Raji (cell line): ENCODE data around the gene CD74.
A peak's percentile ranks its signal among the peaks of the same experiment; 100 is the strongest.

Experiments used
- POLR2A ChIP-seq: IDR thresholded peaks from 2 replicates; pipeline ENCODE4 v1.6.1; 2011; ENCODE audit warnings: low read depth, low read length, control low read depth; ENCODE audit not compliant: insufficient read depth

The CD74 gene

DNA sequence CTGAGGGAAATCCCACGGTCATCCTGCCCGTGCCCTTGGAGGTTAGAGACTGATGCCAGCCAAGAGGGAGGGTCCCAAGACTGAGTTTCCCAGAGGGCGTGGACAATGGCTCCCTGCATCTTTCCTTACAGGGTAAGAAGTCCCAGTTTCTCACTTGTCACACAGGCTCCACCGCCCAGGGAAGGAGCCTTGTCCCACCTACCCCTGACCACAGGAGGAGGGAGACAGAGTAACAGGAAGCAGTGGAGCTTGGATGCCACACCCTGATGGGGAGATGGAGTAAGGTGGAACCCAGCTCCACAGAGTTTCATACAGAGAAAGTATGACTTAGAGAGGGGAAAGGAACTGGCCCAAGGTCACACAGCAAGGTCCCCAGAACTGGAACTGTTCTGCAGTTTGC is 9.4 kb upstream of the CD74 start:
- TF ChIP-seq POLR2A, result no peak

DNA sequence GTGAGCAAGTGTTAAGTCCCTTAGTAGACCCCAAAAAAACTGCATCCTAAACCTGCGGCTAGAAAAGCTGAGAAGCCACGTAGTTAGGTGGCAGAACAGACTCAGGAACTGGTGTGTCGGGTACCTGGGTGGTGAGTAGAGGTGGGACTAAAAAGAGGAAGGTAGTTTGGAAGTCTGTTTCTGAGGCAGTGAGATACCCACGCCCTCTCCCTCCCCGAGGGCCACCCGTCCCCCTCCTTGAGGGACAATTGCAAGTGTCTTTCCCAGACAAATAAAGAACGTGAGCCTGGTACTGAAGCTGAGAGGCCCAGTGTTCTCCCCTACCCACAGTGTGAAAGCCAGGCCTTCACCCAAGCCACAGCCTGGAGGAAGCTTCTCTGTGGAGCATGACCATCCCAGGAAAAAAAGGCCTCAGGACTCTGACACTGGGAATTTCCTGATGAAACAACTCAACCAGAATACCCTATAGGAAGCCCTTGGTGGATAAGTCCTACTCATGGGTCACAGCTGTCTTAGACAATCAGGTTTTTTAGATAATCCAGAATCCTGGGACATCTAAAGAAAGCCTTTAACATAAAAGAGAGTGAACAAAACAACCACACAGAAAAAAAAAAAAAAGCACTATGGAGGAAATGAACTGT is 7.0 kb upstream of the CD74 start:
- TF ChIP-seq POLR2A, result peak; percentile 43; the same call in 1 of the 2 replicates

DNA sequence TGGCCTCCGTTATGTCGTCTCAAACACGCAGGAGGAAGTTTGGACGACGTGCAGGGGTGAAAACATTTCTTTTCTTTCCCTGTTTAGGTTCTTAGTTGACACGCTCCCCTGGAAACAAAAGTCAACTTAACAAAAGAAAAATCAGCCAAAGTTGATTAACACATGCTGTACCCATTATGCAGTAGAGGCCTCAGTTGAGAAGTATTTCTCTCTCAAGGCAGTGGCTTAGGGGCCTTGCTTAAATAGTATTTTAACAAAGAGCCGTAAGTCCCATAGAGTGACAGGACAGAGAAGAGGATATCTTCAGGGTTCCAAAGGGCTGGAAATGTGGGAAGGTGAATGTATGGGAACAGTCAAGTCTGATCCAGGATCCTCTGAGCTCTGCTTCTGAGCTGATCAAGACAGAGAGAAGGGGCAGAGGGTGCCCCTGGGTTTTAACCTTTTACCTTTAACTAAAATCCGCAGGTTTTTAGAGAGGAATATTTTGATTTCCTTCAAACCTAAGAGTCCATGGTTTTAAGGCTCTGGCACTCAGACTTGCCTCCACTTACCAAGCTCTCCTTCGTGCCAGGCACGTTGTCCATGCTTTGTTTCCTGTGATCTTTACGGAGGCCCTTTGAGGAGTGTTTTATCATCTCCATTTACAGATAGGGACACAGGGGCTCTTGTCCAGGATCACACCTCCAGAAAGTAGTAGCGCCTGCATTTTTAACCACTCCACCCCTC is 629 bp upstream of the CD74 start:
- TF ChIP-seq POLR2A, result no peak

DNA sequence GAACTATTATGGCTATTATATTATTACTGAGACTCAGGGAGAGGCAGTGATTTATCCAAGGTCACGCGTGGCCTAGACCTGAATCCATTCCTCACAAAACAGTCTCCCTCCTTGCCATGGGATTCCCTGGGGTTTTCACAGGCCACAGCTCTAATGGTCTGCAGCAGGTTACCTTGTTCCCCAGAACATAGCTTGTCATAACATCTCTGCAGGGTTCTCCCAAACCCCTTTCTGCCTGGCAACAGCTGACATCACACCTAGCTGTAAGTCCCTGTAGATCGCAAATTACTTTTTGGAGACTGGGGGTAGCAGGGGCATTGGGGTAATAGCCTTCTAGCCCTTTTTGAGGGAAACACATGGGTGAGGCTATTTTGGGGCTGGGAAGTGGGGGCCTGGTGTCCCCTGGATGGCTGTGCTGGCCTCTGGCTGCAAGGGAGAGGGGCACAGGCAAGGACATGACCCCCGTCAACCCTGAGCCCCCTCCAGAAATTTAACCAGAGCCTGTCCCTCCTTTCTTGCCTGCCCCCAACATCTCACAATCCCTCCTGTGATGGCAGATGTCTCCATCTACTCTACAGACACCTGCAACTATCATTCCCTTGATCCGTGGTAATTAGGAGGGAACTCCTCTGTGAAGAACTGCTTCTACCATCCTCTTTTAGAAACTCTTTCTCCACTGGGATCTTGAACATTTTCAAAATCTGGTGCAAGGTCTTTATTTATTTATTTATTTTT is 1.3 kb downstream of the CD74 start:
- peak; percentile 43 for TF ChIP-seq POLR2A

DNA sequence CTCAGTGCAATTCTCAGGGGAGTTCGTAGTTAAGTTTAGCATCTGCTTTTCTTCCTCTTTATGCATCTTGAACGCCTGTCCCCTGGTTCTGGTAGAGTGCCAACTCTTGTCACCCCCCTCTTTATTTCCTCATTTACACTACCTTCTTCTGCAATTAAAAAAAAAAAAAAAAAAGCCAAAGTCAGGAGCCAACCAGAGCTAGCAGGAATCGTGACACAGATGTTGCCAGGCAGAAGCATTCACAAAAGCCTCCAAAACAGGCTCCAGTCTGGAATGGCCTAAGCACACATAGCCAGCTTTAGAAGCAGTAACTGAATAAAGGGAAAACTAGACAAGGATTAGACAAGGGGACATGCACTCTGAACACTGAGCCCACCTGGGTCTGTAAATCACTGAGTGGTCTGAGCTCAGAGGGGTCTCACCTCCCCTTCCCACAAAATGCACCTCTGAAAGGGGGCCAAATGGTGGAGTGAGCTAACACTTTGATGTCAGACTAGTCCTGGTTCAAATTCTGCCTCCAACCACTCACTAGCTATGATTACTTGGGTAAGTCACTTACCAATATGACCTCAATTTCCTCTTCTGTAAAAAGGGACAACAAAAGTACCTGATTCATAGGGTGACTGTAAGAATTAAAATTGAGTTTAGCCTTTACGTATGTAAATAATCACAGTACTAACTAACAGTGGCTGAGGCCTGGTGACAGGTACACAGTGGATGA is 2.0 kb downstream of the CD74 start:
- TF ChIP-seq POLR2A, result peak; percentile 45; the same call in 1 of the 2 replicates

DNA sequence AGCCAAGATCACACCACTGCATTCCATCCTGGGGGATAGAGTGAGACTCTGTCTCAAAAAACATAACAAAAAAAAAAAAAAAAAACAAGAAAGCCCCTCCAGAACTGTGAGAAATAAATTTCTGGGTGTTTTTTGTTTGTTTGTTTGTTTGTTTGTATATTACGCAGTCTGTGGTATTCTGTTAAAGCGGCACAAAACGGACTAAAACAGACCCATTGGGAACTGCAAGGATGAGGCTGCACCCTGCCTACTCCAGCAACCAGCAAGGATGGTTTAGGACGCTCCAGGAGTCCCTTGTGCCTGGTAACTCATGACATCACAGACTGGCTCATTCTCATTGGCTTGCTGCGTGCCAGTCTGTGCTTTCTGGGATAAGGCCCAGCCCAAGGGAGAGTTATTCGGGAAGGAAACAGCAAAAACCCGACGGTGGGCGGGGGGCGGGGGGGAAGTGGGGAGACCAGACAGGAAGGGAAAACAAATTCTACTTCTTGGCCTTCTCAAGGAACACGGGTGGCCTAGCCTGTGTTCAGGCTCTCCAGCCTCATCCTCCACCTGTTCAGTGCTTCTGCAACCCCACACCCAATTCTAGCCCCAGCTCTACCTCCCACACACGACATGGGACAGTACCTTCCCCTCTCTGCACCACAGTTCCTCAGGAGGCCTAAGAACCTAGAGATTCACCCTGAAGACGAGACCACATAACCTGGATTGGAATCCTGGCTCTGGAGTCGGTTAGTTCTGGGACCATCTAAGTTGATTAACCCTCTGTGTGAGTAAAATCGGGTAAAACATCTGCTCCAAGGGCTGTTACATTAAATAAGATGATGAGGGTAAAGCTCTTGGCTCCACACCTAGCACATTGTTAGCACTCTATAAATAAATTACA is 2.8 kb downstream of the CD74 start:
- TF ChIP-seq POLR2A, result no peak; the same call in none of the 2 replicates

DNA sequence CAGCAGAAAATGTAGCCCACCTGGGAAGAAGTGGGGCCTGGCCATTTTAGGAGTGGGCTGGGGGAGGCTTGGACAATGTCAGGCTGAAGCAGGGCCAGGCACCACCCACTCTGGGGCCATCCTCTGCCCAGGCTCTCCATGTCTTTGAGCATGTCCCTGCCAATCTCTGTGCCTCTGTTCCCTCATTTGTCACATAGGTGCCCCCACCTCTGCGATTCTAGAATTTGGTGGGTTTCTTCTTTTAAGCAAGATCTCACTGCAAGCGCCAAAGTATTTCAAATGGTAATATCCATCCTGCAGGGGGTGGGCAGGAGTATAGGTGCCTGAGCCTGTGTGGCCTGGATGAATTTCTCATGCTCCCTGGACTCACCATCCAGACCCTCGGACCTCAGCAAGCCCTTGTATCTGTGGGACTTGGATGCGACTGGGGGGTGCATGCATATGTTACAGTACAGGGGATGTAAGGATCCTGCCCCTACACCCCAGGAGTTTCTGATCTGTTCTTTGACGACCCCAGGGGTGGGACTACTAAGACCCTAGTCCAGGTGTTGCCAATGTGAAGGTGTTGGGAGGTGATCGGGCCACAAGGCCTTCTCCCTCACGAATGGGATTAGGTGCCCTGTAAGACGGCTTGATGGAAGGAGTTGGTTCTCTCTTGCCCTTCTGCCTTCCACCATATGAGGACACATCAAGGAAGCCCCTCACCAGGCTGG is 4.3 kb downstream of the CD74 start:
- no peak for TF ChIP-seq POLR2A

DNA sequence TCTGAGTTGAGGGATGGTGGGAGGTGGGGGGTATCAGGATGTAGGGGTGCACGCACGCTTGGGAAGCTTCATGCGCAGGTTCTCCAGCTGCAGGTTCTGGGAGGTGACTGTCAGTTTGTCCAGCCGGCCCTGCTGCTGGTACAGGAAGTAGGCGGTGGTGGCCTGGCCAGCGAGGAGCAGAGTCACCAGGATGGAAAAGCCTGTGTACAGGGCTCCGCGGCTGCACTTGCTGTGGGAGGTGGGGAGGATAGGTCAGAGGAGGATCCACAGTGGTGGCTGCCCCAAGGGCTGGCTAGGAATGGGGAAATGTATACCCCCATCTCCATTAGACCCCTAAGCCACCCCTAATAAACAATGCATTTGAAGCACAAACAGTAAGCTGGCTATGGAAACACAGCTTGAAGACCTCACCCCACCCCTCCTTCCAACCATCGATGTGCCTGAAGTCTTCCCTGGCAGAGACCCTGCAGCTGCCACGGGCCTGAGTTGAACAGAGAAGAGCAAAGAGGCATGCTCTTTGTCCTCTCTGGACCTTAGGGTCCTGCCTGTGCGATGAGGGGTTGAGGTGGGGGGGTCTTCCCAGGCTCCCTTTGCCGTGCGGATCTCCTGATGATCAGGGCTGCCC is 5.5 kb downstream of the CD74 start:
- TF ChIP-seq POLR2A, result no peak

DNA sequence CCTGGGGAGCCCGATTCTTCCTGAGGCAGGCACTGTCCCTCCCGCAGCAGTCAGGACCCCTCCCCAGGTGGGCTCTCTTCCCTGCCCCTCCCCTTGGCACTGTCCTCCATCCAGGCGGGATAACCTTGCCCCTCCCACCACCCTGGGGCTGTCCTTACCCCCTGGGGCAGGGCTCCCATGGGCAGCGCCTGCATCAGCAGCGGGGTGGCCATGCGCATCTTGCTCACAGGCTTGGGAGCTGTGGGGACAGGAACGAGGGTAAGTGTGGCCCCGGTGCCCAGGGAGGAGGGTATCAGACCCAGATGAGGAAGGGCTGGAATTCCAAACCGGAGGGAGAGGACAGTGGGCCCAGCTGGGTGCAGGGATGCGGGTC is 6.0 kb downstream of the CD74 start:
- no peak for TF ChIP-seq POLR2A

DNA sequence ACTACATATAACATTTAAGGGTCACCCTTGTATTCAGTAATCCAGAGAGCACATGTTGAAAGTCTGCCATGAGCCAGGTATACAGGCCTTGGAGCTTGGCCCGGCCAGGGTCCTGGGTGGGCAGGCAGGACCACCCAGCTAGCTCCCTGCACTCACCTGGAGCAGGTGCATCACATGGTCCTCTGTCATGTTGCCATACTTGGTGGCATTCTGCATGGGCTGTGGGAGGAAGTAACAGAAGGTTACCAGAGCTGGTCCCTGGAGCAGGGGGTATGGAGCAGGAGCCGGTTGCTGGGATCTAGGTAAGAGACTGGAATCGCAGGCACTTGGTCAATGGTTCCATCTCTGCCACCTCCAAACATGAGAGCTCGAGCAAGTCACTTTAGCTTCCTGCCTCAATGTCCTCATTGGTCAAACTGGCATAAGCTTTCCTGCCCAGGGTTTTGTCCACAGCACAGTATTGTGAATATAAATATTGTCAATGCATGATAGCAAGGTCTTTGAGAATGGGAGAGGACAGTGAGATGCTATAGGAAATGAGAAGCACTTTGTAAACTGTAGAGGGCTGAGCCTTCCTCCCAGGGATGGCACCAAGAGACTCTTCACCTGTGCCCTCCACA is 6.5 kb downstream of the CD74 start:
- TF ChIP-seq POLR2A, result no peak

DNA sequence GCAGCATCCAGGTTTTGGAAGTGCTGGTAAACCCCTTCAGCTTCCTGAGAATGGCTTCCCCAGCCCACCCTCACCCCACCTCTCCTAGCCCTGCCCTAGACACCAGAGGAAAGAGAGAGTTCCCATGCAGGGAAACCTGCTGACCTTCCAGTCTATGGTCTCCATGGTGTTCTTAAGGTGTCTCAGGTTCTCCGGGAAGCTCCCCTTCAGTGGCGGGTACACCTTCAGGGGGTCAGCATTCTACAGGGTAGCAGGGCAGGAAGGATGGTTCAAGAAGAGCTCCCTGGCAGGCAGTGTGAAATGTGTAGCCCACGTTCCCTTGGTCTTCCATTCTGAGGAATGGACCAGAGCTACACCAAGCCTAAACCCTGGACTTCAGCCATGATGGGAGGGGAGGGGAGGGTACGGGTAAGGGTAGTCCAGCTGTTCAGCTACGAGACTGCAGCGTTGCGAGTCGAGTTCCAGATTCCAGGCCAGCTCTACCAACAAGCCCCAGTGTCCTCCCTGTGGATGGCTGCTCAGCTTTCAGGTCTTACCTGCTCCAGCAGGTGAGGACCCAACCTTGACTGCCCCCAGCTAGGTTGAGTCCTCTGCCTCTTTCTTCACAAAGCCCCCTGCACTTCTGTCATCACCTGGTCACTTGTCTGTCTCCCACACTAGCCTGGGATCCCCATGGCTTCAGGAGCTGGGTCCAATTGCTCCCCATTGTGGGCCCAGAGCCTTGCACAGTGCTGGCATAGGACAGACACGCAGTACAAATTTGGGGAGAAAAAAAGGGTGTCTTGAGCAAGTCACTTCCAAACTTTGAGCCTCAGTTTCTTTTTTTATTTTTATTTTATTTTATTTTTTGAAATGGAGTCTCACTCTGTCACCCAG is 7.5 kb downstream of the CD74 start:
- TF ChIP-seq POLR2A, result no peak

DNA sequence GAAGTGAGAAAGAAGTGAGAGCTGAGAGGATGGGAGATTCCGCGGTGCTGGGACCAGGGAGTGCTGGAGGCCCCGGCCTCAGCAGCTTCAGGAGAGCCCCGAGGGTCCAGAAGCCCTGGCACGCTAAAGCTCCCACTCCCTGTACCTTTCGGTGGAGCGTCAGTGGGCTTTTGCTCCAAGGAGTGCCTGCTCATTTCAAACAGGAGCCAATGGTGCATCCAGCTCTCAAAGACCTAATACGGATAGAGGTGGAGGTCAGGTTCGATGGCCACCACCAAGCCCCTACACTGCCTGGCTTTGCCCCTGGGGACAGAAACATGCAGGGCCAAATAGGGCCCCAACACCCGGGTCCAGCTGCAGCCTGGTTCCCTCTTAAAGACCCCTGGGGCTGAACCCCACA is 8.2 kb downstream of the CD74 start:
- no peak for TF ChIP-seq POLR2A

DNA sequence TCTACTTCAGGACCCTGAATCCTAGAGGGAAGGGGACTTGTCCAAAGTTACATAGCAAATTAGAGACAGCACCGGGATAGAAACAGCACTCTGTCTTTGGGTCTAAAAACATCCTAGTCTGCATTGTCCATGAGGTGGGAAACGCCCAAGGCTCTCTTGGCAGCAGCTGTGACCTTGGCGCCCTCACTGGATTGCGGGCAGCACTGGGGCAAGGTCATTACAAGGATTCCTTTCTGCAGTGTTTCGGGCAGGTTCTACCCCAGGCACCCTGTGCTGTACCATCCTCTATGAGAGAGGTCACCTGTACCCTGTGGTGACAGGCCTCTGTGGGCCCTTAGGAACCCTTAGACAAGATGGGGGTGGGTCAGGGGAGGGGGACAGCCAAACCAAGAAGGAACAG is 8.6 kb downstream of the CD74 start:
- TF ChIP-seq POLR2A, result no peak
